Parathyroid adenoma (tissue), 2 donors: ENCODE data around the gene KCNIP1.

Source experiments
- H2AFZ ChIP-seq: fragments of 300-600 bp; sonication (generic); one replicate; pipeline ENCODE4 v1.7.0; 2017; ENCODE audit warnings: antibody characterized with exemption, mild to moderate bottlenecking
- H3K27ac ChIP-seq: fragments of 300-600 bp; sonication (generic); one replicate; pipeline ENCODE4 v1.7.0; 2017
- H3K27me3 ChIP-seq: fragments of 300-600 bp; sonication (generic); one replicate; pipeline ENCODE4 v1.7.0; 2017; ENCODE audit warnings: low read length; ENCODE audit not compliant: control insufficient read depth, insufficient read depth
- H3K36me3 ChIP-seq: fragments of 300-600 bp; sonication (generic); one replicate; pipeline ENCODE4 v1.7.0; 2017; ENCODE audit warnings: low read length; ENCODE audit not compliant: control insufficient read depth, insufficient read depth
- H3K4me1 ChIP-seq: fragments of 300-600 bp; sonication (generic); one replicate; pipeline ENCODE4 v1.7.0; 2017; ENCODE audit warnings: control low read depth
- H3K4me2 ChIP-seq: fragments of 300-600 bp; sonication (generic); one replicate; pipeline ENCODE4 v1.7.0; 2017; ENCODE audit warnings: low read length
- H3K4me3 ChIP-seq: fragments of 300-600 bp; sonication (generic); one replicate; pipeline ENCODE4 v1.7.0; 2017; ENCODE audit warnings: low read depth, low read length
- H3K79me2 ChIP-seq: fragments of 300-600 bp; sonication (generic); one replicate; pipeline ENCODE4 v1.7.0; 2017; ENCODE audit warnings: control low read depth
- H3K9ac ChIP-seq: fragments of 300-600 bp; sonication (generic); one replicate; pipeline ENCODE4 v1.7.0; 2017; ENCODE audit warnings: mild to moderate bottlenecking
- H3K9me3 ChIP-seq: fragments of 300-600 bp; sonication (generic); one replicate; pipeline ENCODE4 v1.7.0; 2017; ENCODE audit warnings: low read length; ENCODE audit not compliant: control insufficient read depth
- CTCF ChIP-seq: fragments of 300-600 bp; sonication (generic); IDR thresholded peaks from one replicate; pipeline ENCODE4 v1.7.0; 2017; ENCODE audit warnings: antibody characterized with exemption, mild to moderate bottlenecking
- donor health status: primary hyperparathyroidism.

KCNIP1 gene

GRCh38 chr5:170559296-170559695 is 55.5 kb downstream of the KCNIP1 start:
- Histone ChIP-seq H3K9me3 (no peaks in the 10 kb centered on the region), H3K27ac (no peak overlapping the region), H3K79me2 (peaks cover 3% of the 10 kb centered on the region), H3K27me3 (no peaks in the 10 kb centered on the region), H3K9ac (no peak overlapping the region), H3K36me3 (no peaks in the 10 kb centered on the region), H2AFZ (no peak overlapping the region), H3K4me3 (no peak overlapping the region), H3K4me1 (peaks cover 23% of the 10 kb centered on the region), H3K4me2 (no peak overlapping the region)
- no peak for TF ChIP-seq CTCF

GRCh38 chr5:170560938-170561337 is 57.1 kb downstream of the KCNIP1 start:
- H3K79me2 ChIP-seq: peaks cover 3% of the 10 kb centered on the region
- no peaks in the 10 kb centered on the region for H3K36me3 ChIP-seq
- H3K4me1 ChIP-seq: peaks cover 13% of the 10 kb centered on the region
- no peak overlapping the region for H3K27ac ChIP-seq
- H2AFZ ChIP-seq: no peak overlapping the region
- H3K27me3 ChIP-seq: no peaks in the 10 kb centered on the region
- no peaks in the 10 kb centered on the region for H3K9me3 ChIP-seq
- H3K9ac ChIP-seq: no peak overlapping the region
- H3K4me2 ChIP-seq: no peak overlapping the region
- no peak overlapping the region for H3K4me3 ChIP-seq
- TF ChIP-seq CTCF: no peak

- Histone ChIP-seq H3K27me3 (no peaks in the 10 kb centered on the region), H3K4me3 (no peak overlapping the region), H3K36me3 (no peaks in the 10 kb centered on the region), H3K79me2 (peaks cover 2% of the 10 kb centered on the region), H3K4me2 (no peak overlapping the region), H3K9me3 (no peaks in the 10 kb centered on the region), H2AFZ (no peak overlapping the region), H3K27ac (no peak overlapping the region), H3K9ac (no peak overlapping the region), H3K4me1 (peaks cover 13% of the 10 kb centered on the region)
- TF ChIP-seq CTCF: no peak
These were observed 58.5 kb downstream of the KCNIP1 start for GRCh38 chr5:170562166-170562874.

- Histone ChIP-seq H3K36me3 (no peaks in the 10 kb centered on the region), H3K9me3 (no peaks in the 10 kb centered on the region), H2AFZ (no peak overlapping the region), H3K27me3 (no peaks in the 10 kb centered on the region), H3K79me2 (no peaks in the 10 kb centered on the region), H3K4me1 (peaks cover 13% of the 10 kb centered on the region), H3K4me3 (no peak overlapping the region), H3K4me2 (no peak overlapping the region), H3K9ac (no peak overlapping the region), H3K27ac (no peak overlapping the region)
- no peak for TF ChIP-seq CTCF
These were observed 59.0 kb downstream of the KCNIP1 start for GRCh38 chr5:170562875-170563228.
